GM21825 (cell line): ENCODE data around the gene MPV17.
"Not testable (repeated sequence)": the region's sequence is repeated elsewhere in the genome, so short reads cannot be mapped to it uniquely, and the experiment has no call there.

Experiments used
- ATAC-seq: cut with Tn5 transposase; IDR thresholded peaks from one replicate; pipeline ENCODE4 v1.9.1; 2021; ENCODE audit warnings: mild to moderate bottlenecking, moderate library complexity; ENCODE audit not compliant: unreplicated experiment

The MPV17 gene

DNA sequence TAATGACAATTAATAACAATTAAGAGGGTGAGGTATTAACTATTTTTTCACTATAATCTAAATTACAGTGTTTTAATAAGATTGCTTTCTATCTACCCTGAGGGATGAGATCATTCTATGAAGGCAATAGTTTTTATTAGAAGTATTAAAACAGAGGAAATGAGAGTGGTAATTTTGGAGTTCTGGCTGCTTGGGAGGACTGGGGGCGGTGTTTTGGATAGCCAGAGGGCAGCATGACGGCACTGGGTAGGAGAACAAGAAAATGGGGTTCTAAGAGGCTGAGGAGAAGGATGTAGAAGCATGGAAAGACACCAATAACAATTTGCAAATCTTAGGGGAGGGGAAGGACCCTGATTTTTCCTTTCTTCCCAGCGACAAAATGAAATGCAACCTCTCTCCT, 52.8 kb downstream of the MPV17 start:
- no peak for ATAC-seq

DNA sequence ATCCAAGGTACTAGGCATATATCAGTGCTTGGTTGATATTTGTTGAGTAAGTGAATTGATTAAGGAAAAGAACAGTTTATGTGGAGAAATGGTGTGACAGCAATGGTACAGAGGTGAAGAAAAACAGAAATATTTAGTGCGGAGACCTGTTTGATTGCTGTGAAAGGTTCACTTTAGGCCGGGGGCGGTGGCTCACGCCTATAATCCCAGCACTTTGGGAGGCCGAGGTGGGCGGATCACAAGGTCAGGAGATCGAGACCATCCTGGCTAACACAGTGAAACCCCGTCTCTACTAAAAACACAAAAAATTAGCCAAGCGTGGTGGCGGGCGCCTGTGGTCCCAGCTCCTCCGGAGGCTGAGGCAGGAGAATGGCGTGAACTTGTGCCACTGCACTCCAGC, 54.6 kb downstream of the MPV17 start:
- ATAC-seq: not testable (repeated sequence)

DNA sequence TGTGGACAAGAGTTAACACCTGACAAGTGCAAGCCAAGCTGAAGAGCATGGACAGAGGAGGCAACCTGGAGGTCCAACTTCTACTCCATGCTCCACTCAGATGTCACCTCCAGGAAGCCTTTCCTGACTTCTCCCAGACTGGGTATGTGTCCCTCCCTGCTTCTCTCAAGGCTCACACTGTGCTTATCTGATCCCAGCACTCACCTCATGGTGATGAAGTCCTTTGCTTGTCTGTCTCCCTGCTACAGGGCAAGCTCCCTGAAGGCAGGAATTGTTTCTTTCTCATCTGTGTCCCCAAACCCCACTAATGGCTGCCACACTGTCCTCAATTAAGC, 57.4 kb downstream of the MPV17 start:
- ATAC-seq: no peak

DNA sequence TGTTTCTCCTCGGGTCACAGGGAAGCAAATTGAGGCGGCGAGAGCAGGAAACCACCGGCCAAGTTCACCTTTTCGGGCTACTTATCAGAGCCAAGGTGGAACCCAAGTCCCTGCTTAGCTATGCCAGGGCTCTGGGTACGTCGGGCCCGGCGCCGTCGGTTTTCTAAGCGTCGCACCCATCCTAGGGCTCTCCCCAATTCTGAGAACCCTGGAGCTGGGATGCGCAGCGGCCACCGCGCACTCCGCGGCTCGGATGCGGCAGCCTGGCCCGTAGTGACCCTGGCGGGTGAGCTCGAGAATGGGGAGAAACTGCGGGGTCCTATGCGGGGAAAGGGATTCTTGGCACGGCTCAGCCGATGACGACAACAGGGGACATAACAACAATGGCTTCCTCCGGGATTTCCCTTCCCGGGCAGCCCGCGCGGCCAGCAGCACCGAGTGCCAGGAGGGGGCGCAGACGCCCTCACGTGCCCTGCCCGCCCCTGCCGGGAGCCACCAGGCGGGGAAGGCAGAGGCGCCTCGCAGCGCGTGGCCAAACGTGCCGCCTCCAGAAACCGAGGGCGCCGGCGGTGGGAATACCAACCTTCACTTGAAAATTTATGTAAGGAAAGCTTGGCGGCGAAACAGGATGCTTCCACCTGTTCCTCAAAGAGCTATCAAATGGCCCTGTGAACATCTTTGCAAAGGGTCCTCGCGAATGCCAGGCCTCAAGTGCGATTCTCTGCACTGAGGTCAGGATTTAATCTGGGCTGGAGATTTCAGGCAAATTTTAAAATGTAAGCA, 58.0 kb downstream of the MPV17 start:
- no peak for ATAC-seq

DNA sequence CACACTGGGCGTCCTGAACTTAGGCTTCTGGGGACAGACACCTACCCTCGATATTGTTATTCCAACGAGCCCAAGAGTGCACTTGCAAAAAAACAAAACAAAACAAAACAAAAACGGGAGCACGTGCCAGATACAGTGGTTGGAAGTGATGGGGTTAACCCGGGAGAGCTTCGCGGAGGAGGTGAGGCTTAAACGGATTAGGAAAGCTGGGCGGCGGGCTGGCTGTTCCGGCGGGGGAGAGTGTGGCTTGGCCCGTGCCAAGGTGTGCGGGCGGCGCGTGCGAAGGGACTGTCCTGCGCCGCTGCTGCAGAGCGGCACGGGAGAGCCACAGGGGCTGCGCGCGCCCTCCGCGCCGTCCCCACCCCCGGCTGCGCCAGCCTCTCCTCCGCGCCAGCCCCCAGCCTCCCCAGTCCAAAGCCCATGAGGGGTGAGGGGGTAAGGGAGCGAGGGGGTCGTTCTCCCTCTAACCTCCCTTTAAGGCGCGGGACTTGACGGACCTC, 58.6 kb downstream of the MPV17 start:
- ATAC-seq: no peak

DNA sequence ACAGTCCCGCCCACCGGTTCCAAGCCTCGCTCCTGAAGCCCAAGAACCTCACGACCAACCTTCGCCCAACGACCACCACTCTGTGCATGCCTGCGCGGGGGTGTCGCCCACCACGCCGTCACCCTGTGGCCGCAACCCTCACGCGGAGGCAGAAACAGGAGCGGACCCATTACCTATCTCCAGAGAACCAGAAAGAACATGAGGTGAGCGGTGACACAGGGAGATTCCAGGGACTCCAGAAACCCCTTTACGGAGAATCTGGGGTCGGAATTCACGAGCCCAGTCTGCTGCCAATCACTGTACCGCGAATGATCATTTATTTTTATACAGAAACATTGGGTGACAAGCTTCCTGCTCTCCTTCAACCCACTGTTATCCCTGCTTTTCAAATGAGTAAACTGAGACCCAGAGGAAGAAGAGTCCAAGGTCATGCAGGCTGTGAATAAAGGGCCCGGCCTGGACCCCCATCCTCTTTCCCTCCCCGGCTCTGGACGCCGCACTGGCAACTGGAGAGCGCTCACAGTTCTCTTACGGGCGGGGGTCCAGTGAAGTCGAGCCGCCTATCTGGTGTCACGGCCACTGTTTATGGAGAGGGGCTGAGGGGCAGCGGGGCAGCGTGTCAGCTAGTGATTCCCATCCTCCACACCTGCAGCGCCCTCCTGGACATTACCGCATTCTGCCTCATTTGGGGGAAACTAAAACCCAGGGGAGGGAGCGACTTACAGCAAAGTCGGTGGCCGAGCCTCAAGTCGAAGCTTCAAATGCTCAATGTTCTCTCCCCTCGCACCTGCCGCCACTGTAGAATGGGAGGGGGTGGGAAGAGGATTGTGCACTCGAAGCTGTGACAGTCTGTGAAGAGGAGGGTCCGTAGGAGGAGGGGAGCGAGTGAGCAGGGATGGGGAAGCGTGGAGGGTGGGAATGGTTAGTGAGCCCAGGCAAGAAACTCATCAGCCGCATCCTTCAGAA, 59.3 kb downstream of the MPV17 start:
- ATAC-seq: no peak

DNA sequence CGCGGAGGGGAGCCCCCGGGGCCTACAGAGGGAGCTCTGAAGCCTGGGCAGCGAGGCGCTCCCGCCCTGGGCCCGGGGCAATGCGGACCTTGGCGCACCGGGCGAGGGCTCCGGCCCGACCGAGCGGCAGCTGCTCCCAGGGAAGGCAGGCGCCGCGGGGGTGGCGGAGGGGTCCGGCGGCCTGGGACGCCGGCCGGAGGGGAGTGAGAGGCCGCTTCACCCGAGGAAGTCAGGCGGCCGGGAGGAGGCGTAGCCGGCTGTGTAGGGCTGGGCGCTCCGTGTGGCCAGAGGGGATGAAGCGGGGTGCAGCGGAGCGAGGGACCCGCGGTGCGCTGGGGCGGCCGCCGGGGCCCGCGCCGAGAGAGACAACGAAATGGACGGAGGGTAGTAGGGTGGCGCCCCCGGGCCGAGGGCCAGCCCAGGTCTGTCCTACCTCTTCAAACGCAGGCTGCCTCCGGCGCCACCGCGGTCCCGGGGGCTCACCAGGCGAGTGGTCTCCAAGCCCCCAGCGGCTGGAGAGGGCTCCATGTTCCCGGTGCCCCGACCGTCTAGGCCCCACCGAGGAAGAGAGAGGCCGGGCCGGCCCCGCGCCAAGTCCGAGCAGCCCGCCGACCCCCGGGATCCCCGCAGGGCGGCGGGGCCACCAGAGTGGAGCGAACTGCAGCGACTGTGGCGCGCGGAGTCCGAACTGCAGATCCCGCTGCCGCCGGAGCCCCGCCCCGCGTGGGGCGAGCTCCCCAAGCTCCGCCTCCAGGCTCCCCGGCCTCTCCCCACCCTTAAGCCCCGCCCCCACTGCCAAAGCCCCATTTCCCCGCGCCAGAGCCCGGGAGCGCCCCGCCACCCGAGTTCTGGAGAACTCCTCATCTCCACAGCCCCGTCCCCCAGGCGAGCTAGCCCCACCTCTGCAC, 60.3 kb downstream of the MPV17 start, which contains the start of gene SLC30A3:
Gene SLC30A3 (minus strand): TSS at position 669 of the 908 bp plus-strand sequence. CDS start 141 bp downstream, at position 528.
- ATAC-seq: peak; percentile 34

DNA sequence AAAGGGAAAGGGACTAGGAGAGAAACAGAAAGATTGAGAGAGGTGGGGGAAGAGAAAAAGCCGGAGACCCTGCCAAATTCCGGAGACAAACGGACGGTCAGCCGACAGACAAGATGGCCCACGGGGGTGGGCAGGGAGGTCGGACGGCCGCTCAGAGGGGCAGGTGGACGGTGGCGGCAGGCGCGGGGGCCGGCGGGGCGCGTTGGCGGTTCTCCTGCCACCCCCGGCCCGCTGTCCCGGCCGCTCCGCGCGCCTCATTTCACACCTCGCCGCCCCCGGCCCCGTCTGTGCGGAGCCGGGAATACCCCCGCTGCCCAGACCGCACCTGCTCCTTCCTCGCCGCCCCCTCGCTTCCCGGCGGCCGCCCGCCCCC, 61.0 kb downstream of the MPV17 start:
- ATAC-seq: no peak

DNA sequence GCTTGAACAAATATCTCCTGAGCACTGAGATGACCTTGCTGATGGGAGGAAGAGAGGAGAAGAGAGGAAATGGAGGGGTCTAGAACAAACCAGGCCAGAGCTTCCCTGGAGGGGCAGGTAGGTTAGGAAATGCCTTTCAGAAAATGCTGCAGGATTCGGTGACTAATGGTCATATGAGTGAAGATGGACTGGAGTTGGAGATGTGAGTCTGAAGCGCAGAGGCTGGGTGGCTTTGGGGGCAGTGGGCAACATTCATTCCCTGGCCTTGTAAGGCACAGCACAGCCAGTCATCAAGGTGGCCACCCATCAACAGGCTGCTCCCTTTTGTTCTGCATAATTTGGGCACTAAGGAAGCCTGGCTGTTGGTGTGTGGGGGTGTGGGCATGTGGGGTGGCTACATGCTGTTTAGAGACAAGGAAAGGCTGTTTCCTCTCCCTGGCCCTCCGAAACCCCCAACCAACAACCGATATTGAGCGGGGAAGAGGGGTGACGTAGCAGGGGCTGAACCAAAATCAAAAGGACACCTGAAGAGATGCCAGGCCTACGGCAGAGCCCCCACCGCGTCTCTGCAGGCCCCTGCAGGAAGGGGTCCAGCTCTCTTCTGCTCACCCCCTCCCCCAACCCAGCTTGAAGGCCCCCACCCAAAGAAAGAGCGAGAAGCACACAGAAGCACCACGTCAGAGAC, 61.5 kb downstream of the MPV17 start:
- no peak for ATAC-seq
